GM12878 (cell line): ENCODE data around the gene GPR158. TPM values are rescaled to one million over a fixed set of nuclear protein-coding genes. Genes with fewer than 3 reads are reported as not detected.

ENCODE experiments used
- ATAC-seq: fragments of 200-7000 bp; cut with Tn5 transposase; 3 replicates; pipeline ENCODE4 v1.9.1; 2020; ENCODE audit warnings: mild to moderate bottlenecking, moderate library complexity
- BruUV-seq: library from RNA; stranded (reverse); fragments of 400-500 nt; replicated peaks from 2 replicates; lab custom pipeline; 2021; lab: Mats Ljungman, UMichigan
- CTCF ChIA-PET: fragments of 300-600 bp; sonication (Branson Sonifier 250); formaldehyde crosslinking; extraction: SDS; loops from one replicate; lab custom pipeline; 2021; ENCODE audit warnings: inconsistent platforms; lab: Yijun Ruan, JAX
- POLR2A ChIA-PET: fragments of 350-600 bp; formaldehyde crosslinking; extraction: SDS; loops from one replicate; lab custom pipeline; 2021; ENCODE audit warnings: inconsistent platforms; lab: Charles Lee
- RAD21 ChIA-PET: fragments of 300-600 bp; sonication (Branson Sonifier 250); formaldehyde crosslinking; loops from one replicate; lab custom pipeline; 2023; ENCODE audit warnings: antibody characterized with exemption; ENCODE audit not compliant: unreplicated experiment; lab: Charles Lee
- SMC1A ChIA-PET: fragments of 300-600 bp; sonication (Branson Sonifier 250); formaldehyde crosslinking; loops from one replicate; lab custom pipeline; 2023; ENCODE audit not compliant: unreplicated experiment, uncharacterized antibody; lab: Charles Lee
- DNase-seq: peaks from one replicate; pipeline ENCODE4 v3.0.0-alpha.2; 2011; ENCODE audit warnings: low read depth, low spot score
- FAIRE-seq: peaks from 3 replicates; lab custom pipeline; 2011; peaks lifted over from hg19 to GRCh38; lab: Jason Lieb, UNC
- H2AFZ ChIP-seq: 2 replicates; pipeline ENCODE4 v1.6.0; 2011; ENCODE audit warnings: low read depth, low read length, control low read depth; ENCODE audit not compliant: control insufficient read depth
- H3K27ac ChIP-seq: 2 replicates; pipeline ENCODE4 v1.5.1; 2011; ENCODE audit warnings: control low read depth; ENCODE audit not compliant: control insufficient read depth, insufficient read depth
- H3K27me3 ChIP-seq, 2 experiments: replicated peaks in 1 of 2; 2 replicates each; pipeline versions ENCODE4 v1.6.0 to v1.6.1; 2011; ENCODE audit warnings: low read length in 1 of 2; ENCODE audit not compliant: control insufficient read depth in 2 of 2, insufficient read depth in 2 of 2
- H3K36me3 ChIP-seq, 2 experiments: 2 replicates each; pipeline ENCODE4 v1.5.1; 2011; ENCODE audit warnings: low read length in 1 of 2; ENCODE audit not compliant: control insufficient read depth in 2 of 2, insufficient read depth in 2 of 2
- H3K4me1 ChIP-seq: 2 replicates; pipeline ENCODE4 v1.6.1; 2011; ENCODE audit warnings: mild to moderate bottlenecking, low read length, moderate library complexity, mixed read lengths; ENCODE audit not compliant: control insufficient read depth, insufficient read depth
- H3K4me2 ChIP-seq: 2 replicates; pipeline ENCODE4 v1.6.0; 2011; ENCODE audit warnings: control low read depth; ENCODE audit not compliant: control insufficient read depth, insufficient read depth
- H3K4me3 ChIP-seq: fragments of 200-600 bp; sonication (generic); 2 replicates; pipeline ENCODE4 v1.5.1; 2016
- H3K79me2 ChIP-seq: 2 replicates; pipeline ENCODE4 v1.6.0; 2011; ENCODE audit warnings: low read length; ENCODE audit not compliant: control insufficient read depth, insufficient read depth
- H3K9ac ChIP-seq: 2 replicates; pipeline ENCODE4 v1.8.0; 2011; ENCODE audit warnings: low read length, control low read depth, mixed read lengths; ENCODE audit not compliant: control insufficient read depth, insufficient read depth
- H3K9me3 ChIP-seq: replicated peaks from 3 replicates; pipeline ENCODE4 v1.5.1; 2011; ENCODE audit warnings: mild to moderate bottlenecking, low read length; ENCODE audit not compliant: control insufficient read depth, insufficient read depth
- H4K20me1 ChIP-seq: 2 replicates; pipeline ENCODE4 v1.6.0; 2011; ENCODE audit not compliant: control insufficient read depth, insufficient read depth
- CHD4 ChIP-seq: fragments of 200-600 bp; sonication (generic); IDR thresholded peaks from 2 replicates; pipeline ENCODE4 v1.6.1; 2016; ENCODE audit warnings: mild to moderate bottlenecking
- EED ChIP-seq: sonication (generic); IDR thresholded peaks from 2 replicates; pipeline ENCODE4 v1.6.1; 2016; ENCODE audit warnings: antibody characterized with exemption, low read depth
- ESRRA ChIP-seq: IDR thresholded peaks from 2 replicates; pipeline ENCODE4 v1.6.1; 2012; ENCODE audit warnings: mild to moderate bottlenecking, low read length, improper control_type of control experiment
- FOS ChIP-seq: IDR thresholded peaks from 3 replicates; pipeline ENCODE4 v1.6.1; 2011; ENCODE audit warnings: borderline replicate concordance; ENCODE audit not compliant: insufficient read length; ENCODE audit errors: extremely low read depth
- IKZF1 ChIP-seq: fragments of 450-650 bp; conservative IDR thresholded peaks from 2 replicates; pipeline ENCODE4 v1.6.1; 2017; ENCODE audit warnings: antibody characterized with exemption, mild to moderate bottlenecking
- KAT2A ChIP-seq: conservative IDR thresholded peaks from 2 replicates; pipeline ENCODE4 v1.6.1; 2011; ENCODE audit warnings: low read depth, low read length; ENCODE audit not compliant: control insufficient read depth
- MTA2 ChIP-seq: fragments of 450-650 bp; IDR thresholded peaks from 2 replicates; pipeline ENCODE4 v1.6.1; 2016; ENCODE audit warnings: low read depth, mild to moderate bottlenecking, moderate library complexity
- MTA3 ChIP-seq: IDR thresholded peaks from 2 replicates; pipeline ENCODE4 v1.6.1; 2012; ENCODE audit warnings: low read length, inconsistent platforms, borderline replicate concordance
- NFYB ChIP-seq: IDR thresholded peaks from 2 replicates; pipeline ENCODE4 v1.6.1; 2011; ENCODE audit warnings: low read depth, mild to moderate bottlenecking, low read length, improper control_type of control experiment, moderate library complexity; ENCODE audit not compliant: insufficient read depth
- RCOR1 ChIP-seq: conservative IDR thresholded peaks from 2 replicates; pipeline ENCODE4 v1.6.1; 2012; ENCODE audit warnings: low read depth, low read length, improper control_type of control experiment
- SIX5 ChIP-seq: IDR thresholded peaks from 2 replicates; pipeline ENCODE4 v1.6.1; 2011; ENCODE audit warnings: mild to moderate bottlenecking, low read depth, low read length, moderate library complexity; ENCODE audit not compliant: severe bottlenecking
- TCF3 ChIP-seq: IDR thresholded peaks from 2 replicates; pipeline ENCODE4 v1.6.1; 2012; ENCODE audit warnings: low read depth, mild to moderate bottlenecking, low read length, borderline replicate concordance; ENCODE audit not compliant: insufficient read depth
- YY1 ChIP-seq: IDR thresholded peaks from 2 replicates; pipeline ENCODE4 v1.6.1; 2011; ENCODE audit warnings: low read depth, mild to moderate bottlenecking, low read length
- ZNF592 ChIP-seq: fragments of 450-650 bp; IDR thresholded peaks from 2 replicates; pipeline ENCODE4 v1.6.1; 2017; ENCODE audit warnings: mild to moderate bottlenecking, moderate library complexity
- WGBS: methylation state at CpG from one replicate; pipeline ENCODE4 v1.1.6; 2016; ENCODE audit warnings: low lambda C conversion rate; ENCODE audit not compliant: insufficient replicate concordance, insufficient coverage; ENCODE audit errors: missing lambda C conversion rate; 5-methylcytosine and 5-hydroxymethylcytosine counted together
- in situ Hi-C: fragments of 300-500 bp; cut with MboI; formaldehyde crosslinking; loops from 9 replicates; pipeline ENCODE4 v1.14.3; 2018; ENCODE audit warnings: mixed read lengths
- intact Hi-C: fragments of 100-400 bp; cut with micrococcal nuclease; formaldehyde crosslinking; loops from one replicate; pipeline ENCODE4 v1.14.2; 2022; ENCODE audit not compliant: unreplicated experiment
- polyA plus RNA-seq, 11 experiments: library from polyadenylated mRNA; depleted of rRNA in 4 of 11; unstranded in 6 of 11; stranded (reverse) in 5 of 11; fragments of >200 nt; fragmentation: Nextera tagmentation in 4 of 11; fragmentation: Illumina TruSeq in 1 of 11; extraction: Ambion mirVana in 4 of 11; extraction: Trizol in 1 of 11; gene quantifications; 1 replicate in 1 of 11; 2 replicates in 10 of 11; pipeline versions ENCODE4 v1.2.1 to v1.2.3, GENCODE V29; 2011 to 2016; ENCODE audit warnings: inconsistent platforms in 2 of 11, missing spikeins in 2 of 11, low read depth in 1 of 11
- total RNA-seq, 4 experiments: library from RNA; depleted of rRNA in 3 of 4; stranded (reverse); fragments of >200 nt in 3 of 4; fragmentation: Illumina TruSeq in 1 of 4; extraction: Trizol in 1 of 4; gene quantifications; 2 replicates each; pipeline versions ENCODE4 v1.2.1 to v1.2.3, GENCODE V29; 2013 to 2021
- TF ChIP-seq, protein P1 (sequence below): IDR thresholded peaks from 2 replicates; pipeline ENCODE4 v1.6.1; 2012; ENCODE audit warnings: low read depth, low read length, improper control_type of control experiment
- TF ChIP-seq, protein P2 (sequence below): fragments of 450-650 bp; IDR thresholded peaks from 2 replicates; pipeline ENCODE4 v1.6.1; 2017; ENCODE audit warnings: mild to moderate bottlenecking, low read depth, inconsistent platforms; ENCODE audit not compliant: poor library complexity, severe bottlenecking

The GPR158 gene
- total and polyA plus RNA-seq, 10 of the 15 experiments (the other 5 are each of a cell fraction or from before 2014, with no cell fraction given), result not detected

GRCh38 chr10:25530306-25530705 lies 355.5 kb downstream of the GPR158 start (continued):
- TF ChIP-seq FOS (no peak), YY1 (no peak), SIX5 (no peak)

GRCh38 chr10:25531457-25532061 lies 356.8 kb downstream of the GPR158 start:
- intact Hi-C loops (no loop called here), in situ Hi-C loops (no loop called here)
- Histone ChIP-seq H3K9ac (no peak overlapping the region), H3K79me2 (no peaks in the 10 kb centered on the region), H3K27ac (no peak overlapping the region), H3K4me2 (no peak overlapping the region)
- DNase-seq (no peak), FAIRE-seq (no peak)
- 1% methylated on average over 5 of the region's 5 CpGs for WGBS
- SMC1A ChIA-PET, result no interaction called here
- POLR2A ChIA-PET, result no interaction called here
- no peak for TF ChIP-seq MTA2
- no peak for TF ChIP-seq ZNF592
- TF ChIP-seq, protein P1, sequence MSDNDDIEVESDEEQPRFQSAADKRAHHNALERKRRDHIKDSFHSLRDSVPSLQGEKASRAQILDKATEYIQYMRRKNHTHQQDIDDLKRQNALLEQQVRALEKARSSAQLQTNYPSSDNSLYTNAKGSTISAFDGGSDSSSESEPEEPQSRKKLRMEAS, result no peak
- TF ChIP-seq IKZF1, result no peak
- no peak for TF ChIP-seq EED
- TF ChIP-seq CHD4, result no peak
- no peak for TF ChIP-seq TCF3
- TF ChIP-seq, protein P2, sequence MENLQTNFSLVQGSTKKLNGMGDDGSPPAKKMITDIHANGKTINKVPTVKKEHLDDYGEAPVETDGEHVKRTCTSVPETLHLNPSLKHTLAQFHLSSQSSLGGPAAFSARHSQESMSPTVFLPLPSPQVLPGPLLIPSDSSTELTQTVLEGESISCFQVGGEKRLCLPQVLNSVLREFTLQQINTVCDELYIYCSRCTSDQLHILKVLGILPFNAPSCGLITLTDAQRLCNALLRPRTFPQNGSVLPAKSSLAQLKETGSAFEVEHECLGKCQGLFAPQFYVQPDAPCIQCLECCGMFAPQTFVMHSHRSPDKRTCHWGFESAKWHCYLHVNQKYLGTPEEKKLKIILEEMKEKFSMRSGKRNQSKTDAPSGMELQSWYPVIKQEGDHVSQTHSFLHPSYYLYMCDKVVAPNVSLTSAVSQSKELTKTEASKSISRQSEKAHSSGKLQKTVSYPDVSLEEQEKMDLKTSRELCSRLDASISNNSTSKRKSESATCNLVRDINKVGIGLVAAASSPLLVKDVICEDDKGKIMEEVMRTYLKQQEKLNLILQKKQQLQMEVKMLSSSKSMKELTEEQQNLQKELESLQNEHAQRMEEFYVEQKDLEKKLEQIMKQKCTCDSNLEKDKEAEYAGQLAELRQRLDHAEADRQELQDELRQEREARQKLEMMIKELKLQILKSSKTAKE, result no peak
- no peak for TF ChIP-seq KAT2A
- TF ChIP-seq MTA3, result no peak
- TF ChIP-seq ESRRA, result no peak
- TF ChIP-seq RCOR1, result no peak
- TF ChIP-seq NFYB, result no peak
- TF ChIP-seq, all 136 proteins: peak for 0
- Histone ChIP-seq H4K20me1 (no peaks in the 10 kb centered on the region), H3K4me1 (no peaks in the 10 kb centered on the region), H3K4me3 (no peak overlapping the region), H3K36me3 (no peaks in the 10 kb centered on the region), H3K9me3 (no peaks in the 10 kb centered on the region), H2AFZ (no peak overlapping the region), H3K27me3 (no peaks in the 10 kb centered on the region)
- ChIA-PET RAD21 (no interaction called here), CTCF (no interaction called here)
- no TSS peak for BruUV-seq
- ATAC-seq, result no peak
